ENCODE data around the gene CECR2.

Gene CECR2

DNA sequence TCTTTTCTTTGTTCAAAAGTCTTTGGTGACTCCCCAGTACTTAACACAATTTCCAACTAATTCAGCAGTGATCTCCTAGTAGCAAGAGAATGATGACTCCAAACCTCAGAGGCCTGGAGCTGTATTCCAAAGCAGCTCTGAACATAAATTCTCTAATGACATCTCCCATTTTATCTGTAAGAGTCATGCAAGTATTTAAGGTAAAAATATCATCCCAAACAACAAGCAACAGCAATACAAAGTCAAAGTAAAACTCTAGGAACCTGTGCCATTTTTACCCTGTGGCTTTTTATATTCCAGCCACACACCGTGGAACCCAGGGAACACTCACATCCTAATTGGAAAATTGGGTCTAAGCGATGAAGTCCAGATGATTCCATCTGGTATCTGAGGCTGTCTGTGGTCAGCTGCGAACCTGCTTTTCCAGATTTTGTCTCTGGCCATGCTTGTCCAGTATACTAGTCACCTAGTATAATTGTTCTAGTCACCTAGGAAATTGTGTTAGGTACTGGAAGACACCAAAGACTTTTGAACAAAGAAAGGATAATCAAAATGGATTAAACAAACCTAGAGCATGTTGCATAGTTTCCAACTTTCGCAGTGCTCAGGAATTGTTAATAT is 101.7 kb downstream of the CECR2 start:
- TF ChIP-seq, protein P1, sequence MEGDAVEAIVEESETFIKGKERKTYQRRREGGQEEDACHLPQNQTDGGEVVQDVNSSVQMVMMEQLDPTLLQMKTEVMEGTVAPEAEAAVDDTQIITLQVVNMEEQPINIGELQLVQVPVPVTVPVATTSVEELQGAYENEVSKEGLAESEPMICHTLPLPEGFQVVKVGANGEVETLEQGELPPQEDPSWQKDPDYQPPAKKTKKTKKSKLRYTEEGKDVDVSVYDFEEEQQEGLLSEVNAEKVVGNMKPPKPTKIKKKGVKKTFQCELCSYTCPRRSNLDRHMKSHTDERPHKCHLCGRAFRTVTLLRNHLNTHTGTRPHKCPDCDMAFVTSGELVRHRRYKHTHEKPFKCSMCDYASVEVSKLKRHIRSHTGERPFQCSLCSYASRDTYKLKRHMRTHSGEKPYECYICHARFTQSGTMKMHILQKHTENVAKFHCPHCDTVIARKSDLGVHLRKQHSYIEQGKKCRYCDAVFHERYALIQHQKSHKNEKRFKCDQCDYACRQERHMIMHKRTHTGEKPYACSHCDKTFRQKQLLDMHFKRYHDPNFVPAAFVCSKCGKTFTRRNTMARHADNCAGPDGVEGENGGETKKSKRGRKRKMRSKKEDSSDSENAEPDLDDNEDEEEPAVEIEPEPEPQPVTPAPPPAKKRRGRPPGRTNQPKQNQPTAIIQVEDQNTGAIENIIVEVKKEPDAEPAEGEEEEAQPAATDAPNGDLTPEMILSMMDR (IDR thresholded peaks at IDR 0.05; ENCODE audit: control insufficient read depth, extremely low read depth, insufficient read depth), result no peak
- H3K4me3 ChIP-seq (ENCODE audit: low read depth, low read length), result no peak overlapping the region

DNA sequence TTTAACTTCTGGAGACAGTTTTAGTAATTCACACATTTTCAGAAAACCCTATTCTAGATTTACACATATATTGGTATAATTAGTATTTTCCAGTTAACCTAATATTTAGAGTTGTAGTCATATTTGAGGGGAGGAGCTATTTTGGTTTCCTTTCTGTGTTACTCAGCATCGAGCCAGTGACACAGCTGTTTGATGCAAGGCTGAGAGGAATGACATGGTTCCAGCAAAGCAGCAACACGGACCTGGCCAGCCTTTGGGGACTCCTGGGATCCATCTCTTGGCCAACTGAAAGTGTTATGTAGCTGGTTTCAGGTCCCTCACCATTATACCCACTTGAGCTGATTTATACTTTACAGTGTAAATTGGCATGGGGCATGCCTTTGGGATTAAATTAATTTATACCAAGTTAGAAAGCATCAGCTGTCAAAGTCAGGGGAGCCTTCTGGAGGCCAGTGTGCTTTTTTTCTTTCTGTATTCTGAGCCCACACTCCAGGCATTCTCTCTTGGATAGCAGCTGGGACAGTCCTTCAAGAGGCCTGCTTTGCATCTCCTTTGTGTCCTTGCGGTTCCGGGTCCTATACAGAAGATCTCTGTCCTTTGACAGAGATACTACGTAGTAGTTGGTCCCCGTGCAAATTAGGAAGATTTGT is 102.8 kb downstream of the CECR2 start:
- TF ChIP-seq, protein P1 (IDR thresholded peaks at IDR 0.05; ENCODE audit: control insufficient read depth, extremely low read depth, insufficient read depth), result no peak
- no peak for DNase-seq (ENCODE audit: low read depth)
- no peak overlapping the region for H3K4me3 ChIP-seq (ENCODE audit: low read depth, low read length)

More for the DNA sequence above, 101.7 kb downstream of the CECR2 start:
- DNase-seq (ENCODE audit: low read depth), result no peak

DNA sequence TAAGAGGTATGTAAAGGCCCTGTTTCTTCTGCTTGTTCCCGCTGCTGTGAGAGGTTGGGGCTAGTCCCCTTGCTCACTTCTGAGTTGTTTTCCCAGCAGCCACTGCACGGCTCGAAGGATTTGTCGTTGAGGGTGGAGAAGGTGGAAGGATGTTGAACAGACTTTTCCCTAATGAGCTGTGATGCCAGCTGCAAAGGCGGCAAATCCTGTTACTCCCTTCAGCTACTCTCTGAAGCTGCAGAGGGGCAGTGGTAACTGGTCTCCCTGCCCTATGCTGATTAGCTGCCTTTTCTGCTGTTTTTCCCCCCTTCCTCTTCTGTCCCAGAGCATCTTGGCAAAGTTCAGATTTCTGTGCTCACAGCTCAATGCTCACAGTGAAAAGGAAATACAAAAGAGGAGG is 103.7 kb downstream of the CECR2 start:
- TF ChIP-seq, protein P1 (IDR thresholded peaks at IDR 0.05; ENCODE audit: control insufficient read depth, extremely low read depth, insufficient read depth), result no peak
- no peak overlapping the region for H3K4me3 ChIP-seq (ENCODE audit: low read depth, low read length)
- DNase-seq (ENCODE audit: low read depth), result no peak

DNA sequence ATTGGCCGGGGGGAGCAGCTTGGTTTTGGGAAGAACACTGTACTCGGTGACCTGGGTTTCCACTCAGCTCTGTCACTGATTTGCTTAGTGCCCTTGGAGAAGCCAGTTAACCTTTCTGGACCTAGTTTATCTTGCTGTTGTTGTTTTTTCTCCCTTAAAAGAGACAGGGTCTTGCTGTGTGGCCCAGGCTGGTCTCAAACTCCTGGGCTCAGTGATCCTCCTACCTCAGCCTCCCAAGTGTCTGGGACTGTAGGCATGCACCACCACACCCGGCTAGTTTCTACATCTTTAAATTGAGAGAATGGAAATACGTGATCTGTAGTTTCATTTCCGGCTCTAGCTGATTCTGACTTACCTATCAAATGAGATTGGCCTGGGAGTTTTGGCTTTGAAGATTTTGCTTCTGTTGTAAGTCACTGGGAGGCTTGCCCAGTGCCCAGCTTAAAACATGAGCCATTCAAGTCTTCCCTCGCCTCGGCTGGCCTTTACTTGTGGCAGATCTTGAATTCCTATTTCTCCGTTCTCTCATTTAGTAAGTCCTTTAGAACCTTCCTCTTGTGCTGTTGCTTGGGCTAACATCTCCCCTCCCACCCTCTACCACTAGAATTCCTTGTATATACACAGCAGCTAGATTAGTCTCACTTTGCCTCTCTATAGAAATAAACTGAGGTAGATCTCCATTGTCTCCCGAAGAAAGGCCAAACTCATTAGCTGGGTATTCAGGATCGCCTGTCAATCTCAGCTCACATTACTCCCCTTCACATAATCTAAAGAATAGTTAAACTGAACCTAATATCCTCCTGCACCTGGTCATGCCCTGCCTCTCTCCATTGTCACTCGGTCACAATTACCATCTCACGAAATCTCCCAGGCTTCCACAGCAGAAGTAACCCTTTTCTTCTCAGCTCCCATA is 106.3 kb downstream of the CECR2 start:
- no peak for DNase-seq (ENCODE audit: low read depth)
- TF ChIP-seq, protein P1 (IDR thresholded peaks at IDR 0.05; ENCODE audit: control insufficient read depth, extremely low read depth, insufficient read depth), result no peak

DNA sequence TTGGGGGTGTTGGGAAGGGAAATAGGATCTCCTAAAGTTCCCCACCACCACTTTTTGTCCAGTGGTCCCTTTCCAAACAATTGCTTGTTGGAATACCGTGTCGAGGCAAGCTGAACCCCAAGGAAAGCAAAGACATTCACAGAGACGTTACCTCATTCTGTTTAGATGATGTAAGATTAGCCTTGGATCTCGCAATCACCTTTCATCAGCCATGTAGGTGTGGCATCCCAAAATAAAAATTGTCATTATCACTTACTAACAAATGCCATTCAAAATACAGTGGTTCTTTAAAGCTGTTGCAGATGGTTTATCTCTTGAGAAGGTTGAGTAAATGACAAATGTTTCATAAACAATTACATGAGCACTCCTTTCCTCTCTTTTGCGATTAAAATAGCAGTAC is 107.6 kb downstream of the CECR2 start:
- H3K4me3 ChIP-seq (ENCODE audit: low read depth, low read length), result no peak overlapping the region
- no peak for DNase-seq (ENCODE audit: low read depth)
- TF ChIP-seq, protein P1 (IDR thresholded peaks at IDR 0.05; ENCODE audit: control insufficient read depth, extremely low read depth, insufficient read depth), result no peak

More for the DNA sequence above, 106.3 kb downstream of the CECR2 start:
- H3K4me3 ChIP-seq (ENCODE audit: low read depth, low read length), result no peak overlapping the region

DNA sequence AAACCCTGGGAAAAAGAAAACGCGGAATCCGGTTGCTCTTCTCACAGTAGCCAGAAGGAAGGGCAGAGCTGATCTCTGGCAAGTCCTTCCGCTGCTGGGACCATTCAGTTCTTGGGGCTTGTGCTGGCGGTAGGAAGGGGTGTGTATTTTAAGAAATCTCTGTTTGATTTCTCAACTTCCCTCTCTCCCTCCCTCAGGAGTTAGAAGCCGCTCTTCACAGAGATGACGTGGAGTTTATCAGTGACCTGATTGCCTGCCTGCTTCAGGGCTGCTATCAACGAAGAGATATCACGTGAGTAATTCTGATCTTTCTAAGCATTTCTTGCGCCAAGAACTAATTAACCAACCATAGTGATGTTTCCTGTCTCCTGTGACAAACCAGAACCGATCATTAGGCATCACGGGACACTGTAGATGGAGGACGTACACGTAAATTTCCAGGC is 108.2 kb downstream of the CECR2 start:
- TF ChIP-seq, protein P1 (IDR thresholded peaks at IDR 0.05; ENCODE audit: control insufficient read depth, extremely low read depth, insufficient read depth), result no peak
- no peak for DNase-seq (ENCODE audit: low read depth)
- no peak overlapping the region for H3K4me3 ChIP-seq (ENCODE audit: low read depth, low read length)

All from LNCaP clone FGC (cell line).